GM19193 (cell line): ENCODE data around the gene RBM17.

Experiments
- POLR2A ChIP-seq: IDR thresholded peaks from 4 replicates; pipeline ENCODE4 v1.6.1; 2011; ENCODE audit not compliant: insufficient read depth, insufficient read length; ENCODE audit errors: extremely low read depth

Gene RBM17

GRCh38 chr10:6114299-6114698, 25.5 kb downstream of the RBM17 start:
- TF ChIP-seq POLR2A: no peak

DNA sequence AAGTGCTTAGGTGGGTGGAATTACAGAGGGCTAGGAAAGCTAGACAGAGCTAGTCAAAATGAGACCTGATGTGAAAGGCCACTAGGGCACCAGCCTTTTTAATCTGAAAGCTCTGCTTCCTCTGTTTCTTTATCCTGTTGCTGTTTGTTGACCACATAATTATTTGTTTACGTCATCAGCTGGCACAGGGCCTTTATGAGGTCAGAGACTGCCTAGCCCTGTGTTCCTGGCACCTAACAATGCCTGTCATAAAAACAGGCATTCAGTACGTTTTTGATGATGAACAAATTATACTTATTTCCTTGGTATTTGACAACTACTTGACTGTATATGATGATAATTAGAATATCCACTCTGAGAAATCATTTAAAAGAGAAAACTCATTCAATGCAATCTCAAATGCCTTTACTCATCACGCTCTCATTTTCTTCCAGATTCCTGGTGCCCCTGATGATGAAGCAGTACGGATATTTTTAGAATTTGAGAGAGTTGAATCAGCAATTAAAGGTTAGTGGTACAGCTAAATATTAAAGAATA, 26.0 kb downstream of the RBM17 start:
- no peak for TF ChIP-seq POLR2A

GRCh38 chr10:6115411-6115810, 26.6 kb downstream of the RBM17 start:
- no peak for TF ChIP-seq POLR2A

DNA sequence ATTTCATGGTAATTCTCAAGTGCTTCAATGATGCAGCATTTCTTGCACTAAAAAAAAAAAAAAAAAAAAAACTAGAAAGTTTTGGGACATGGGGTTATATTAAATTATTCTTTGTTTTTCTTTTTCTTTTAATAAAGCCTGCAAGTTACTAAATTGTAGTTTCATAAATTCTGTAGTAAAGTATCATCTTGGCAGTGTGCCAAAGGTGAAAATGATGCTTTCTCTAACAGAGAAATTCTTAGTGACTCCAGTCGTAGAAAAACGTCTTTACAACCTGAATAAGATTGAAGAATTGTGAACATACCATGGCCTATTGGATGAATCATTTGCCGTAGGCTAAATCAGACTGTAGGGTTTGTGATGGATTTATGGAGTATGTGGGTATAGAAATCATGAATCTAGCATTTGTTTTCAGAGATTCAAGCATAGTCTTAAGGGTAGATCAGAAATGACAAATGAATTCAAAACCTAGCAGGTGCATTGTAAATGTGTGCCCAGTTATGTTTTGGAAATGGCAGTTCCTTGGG, 27.1 kb downstream of the RBM17 start:
- no peak for TF ChIP-seq POLR2A

DNA sequence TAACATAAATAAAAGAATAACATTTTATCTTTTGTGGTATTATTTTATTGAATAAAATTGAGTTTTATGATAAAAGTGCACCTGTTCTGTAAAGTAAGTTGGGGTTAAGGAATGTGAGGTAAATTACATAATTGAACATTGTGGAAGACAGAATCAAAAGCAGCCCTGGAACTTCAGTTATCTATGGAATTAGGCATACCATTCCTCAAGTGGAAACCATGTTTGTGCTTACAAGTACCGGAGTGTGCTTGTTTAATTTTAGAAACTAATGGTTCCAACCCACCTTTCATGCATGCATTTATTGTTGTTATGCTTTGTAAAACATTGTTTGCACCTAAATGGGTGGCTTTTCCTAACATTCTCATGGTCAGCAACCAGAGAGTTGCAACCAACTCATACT, 28.0 kb downstream of the RBM17 start:
- TF ChIP-seq POLR2A: no peak

DNA sequence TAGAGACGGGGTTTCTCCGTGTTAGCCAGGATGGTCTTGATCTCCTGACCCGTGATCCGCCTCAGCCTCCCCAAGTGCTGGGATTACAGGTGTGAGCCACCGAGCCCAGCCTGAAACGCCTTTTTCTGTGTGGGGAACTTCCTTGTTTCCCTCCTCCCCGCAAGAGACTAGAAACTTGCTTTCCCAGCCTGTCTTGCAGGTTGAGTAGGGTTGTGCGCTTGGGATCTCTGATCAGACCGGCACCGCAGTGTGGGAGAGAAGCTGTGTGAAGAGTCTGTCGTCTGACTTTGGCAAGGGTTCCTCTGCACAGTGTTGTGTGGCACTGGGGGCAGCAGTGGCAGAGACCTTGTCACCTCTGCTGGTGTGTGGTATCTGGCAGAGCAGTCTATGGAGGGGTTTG, 28.9 kb downstream of the RBM17 start:
- no peak for TF ChIP-seq POLR2A

GRCh38 chr10:6119423-6119822, 30.6 kb downstream of the RBM17 start:
- no peak for TF ChIP-seq POLR2A

DNA sequence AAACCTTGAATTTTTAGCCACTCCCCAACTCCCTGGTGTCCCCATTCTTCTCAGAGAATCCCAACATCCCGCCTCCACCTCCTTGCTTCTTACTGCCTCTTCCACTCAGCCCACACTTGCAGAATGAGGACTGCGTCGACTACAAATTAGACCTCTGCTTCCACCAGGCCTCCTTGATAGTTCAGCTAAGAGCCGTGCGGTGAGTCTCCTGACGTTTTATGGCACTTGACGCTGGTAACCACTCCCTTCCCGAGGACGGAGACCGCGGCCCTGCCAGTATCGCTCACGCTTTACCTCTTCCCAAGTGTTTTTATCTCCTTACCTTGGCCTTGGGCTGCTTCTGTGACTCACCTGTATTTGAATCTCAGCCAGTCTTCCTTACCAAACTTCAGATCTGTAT, 31.1 kb downstream of the RBM17 start:
- no peak for TF ChIP-seq POLR2A

DNA sequence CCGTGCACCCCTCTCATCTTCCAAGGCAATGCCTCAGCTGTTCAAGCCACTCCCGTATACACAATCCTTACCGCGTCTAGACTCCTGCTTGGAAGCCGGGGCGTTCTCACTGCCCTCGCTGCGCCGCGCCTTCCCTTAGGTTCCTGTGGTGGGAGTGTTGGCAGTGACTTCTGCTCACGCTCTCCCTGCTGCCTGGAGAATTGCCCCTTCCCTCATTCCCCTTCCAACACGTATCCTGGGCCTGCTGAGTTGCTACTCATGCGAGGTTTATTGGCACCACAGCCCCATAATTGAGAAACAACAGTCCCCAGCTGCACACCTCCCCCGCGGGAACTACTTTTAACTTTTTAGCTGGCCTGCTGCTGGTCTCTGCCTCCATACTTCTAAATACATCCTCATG, 31.9 kb downstream of the RBM17 start:
- TF ChIP-seq POLR2A: no peak

DNA sequence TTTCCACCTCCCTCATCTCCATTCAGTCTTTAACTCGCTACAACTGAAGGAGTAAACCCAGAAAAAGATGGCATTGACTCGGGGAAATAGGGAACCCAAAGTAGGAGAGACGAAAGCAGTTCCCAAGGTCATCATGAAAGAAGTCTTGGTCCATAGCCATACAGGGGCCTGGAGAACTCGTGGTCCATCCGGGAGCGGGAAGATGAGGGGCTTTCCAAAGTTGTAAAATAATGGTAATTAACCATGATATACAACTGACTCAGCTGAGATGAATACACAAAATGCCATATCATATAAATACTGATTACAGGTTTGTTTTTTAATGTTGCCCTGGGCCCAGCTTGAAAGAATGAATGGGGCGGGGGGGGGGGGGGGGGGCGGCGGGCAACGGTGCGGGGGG, 32.3 kb downstream of the RBM17 start:
- no peak for TF ChIP-seq POLR2A

- TF ChIP-seq POLR2A: no peak
These were observed 34.7 kb downstream of the RBM17 start for GRCh38 chr10:6123532-6123931.

DNA sequence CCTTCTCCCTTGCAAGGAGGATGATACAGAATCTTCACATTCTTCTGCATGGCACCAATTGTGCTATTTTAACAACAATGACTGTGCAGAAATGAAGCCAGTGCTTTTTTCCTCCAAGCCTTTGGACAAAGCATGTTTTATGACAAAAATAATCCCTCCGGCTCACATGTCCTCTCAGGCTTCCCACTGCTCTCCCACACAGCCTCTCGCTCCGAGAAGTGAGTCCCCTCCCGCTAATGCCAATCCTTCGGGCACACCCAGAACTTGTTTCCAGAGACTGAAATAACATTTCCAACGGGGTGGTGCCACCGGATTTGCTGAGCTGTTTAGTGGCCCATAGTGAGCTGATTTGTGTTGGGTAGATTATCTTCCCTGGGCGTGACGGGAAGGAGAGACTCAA, 35.8 kb downstream of the RBM17 start:
- TF ChIP-seq POLR2A: no peak

- no peak for TF ChIP-seq POLR2A
These were observed 39.3 kb downstream of the RBM17 start for GRCh38 chr10:6128087-6128486.

GRCh38 chr10:6128591-6129251, 39.9 kb downstream of the RBM17 start:
- no peak for TF ChIP-seq POLR2A

GRCh38 chr10:6130848-6131470, 42.1 kb downstream of the RBM17 start:
- TF ChIP-seq POLR2A: no peak
